ENCODE results near the gene LARP4B. TPM values are rescaled to one million over a fixed set of nuclear protein-coding genes. Genes with fewer than 3 reads are reported as not detected.
"Not testable (repeated sequence)": the region's sequence is repeated elsewhere in the genome, so short reads cannot be mapped to it uniquely, and the experiment has no call there.

Gene LARP4B
- total RNA-seq, 1 experiment from 2014 or later = 24.3 TPM

DNA sequence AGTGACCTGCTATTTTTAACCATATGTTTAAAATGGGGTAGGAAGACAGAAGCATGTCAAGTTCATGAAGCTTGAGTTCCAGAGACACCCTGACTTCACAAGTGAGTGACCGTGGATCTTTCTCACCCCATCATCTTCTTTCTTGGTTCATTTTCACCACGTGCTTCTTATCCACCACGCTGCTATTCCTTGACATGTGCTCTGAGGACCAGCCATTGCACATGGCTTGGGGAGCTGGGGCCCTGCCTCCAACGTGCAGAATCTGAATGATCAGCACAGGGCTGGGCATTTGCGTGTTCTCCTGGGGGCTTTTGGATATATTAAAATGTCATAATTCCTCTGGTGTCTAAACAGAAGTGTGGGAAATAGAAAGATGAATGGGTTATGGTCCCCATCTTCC lies 31.7 kb upstream of the LARP4B start:
- no peak for DNase-seq (ENCODE audit: low spot score)
- in situ Hi-C loops (cut with HindIII; ENCODE audit: low sequenced_read_pairs) = no loop called here

DNA sequence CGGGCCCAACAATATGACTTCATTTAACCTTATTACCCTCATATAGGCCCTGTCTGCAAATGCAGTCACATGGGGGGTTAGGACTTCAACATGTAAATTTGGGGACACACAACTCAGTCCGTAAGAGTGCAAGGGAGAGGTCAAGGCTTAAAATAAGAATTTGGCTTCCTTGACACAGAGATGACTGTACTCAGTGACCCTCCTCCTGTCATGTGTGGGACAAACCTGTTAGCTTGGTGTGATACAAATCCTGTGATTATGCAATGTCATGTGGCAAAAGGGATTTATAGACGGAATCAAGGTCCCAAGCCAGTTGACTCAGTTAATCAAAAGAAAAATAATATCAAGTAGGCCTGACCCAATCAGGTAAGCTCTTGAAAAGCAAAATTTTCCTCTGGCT lies 30.8 kb upstream of the LARP4B start:
- in situ Hi-C loops (cut with HindIII; ENCODE audit: low sequenced_read_pairs) = no loop called here

DNA sequence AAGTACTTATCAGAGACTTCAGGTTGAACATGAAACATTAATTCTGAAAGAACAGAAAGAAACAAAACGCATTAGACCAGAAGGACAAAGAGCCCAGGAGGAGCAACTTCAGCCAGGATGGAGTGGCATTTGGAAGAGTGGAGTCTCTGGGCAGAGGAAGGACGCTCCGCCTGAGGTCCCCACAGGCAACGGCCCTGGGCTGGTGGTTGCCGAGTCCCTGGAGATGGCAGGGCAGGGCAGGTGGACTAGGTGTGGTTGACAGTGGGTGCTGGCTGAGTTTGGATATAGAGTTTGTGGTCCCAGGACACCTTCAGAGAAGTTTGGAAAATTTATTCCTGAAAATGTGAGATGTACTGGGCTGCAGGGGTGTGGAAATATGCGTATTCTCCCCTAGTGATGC lies 27.4 kb upstream of the LARP4B start:
- in situ Hi-C loops (cut with HindIII; ENCODE audit: low sequenced_read_pairs) = no loop called here
- no peak for DNase-seq (ENCODE audit: low spot score)

More for the DNA sequence above, 30.8 kb upstream of the LARP4B start:
- no peak for DNase-seq (ENCODE audit: low spot score)

DNA sequence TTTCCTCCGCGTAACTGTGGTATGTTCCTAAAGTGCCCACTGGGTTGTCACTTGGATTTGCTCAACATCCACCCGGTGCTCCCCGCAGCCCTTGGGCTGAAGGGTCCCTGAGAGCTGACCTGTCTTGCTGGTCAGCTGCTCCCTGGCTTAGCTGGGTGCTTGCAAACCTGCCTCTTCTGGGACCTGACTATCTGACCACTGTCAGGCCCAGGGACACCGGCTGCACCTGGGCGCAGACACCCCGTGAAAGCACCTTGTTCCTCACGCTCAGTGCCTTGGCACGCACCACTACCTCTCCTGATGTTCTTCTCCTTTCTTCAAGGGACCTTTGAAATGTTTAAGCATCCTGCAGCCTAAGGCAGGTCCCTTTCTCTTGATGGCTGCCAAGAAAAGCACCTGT lies 26.6 kb upstream of the LARP4B start:
- DNase-seq (ENCODE audit: low spot score) = no peak
- in situ Hi-C loops (cut with HindIII; ENCODE audit: low sequenced_read_pairs) = no loop called here

DNA sequence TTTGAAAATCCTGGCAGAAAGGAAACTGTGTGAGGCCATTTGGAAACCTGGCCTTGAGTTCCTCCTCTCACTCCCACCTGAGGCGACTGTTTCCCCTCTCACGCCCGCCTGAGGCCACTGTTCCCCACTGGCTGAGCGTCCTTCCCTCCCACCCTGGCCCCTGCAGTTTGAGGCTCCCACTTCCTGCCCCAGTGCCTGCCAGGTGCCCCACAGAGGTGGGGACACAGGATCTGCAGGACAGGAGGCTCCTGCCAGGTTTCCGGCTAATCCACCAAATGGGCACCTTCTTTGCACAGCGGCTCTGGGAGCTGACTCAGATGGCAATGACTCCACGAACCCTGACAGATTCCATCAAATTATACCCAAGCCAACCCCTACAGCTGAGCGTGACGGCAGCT lies 24.3 kb upstream of the LARP4B start:
- in situ Hi-C loops (cut with HindIII; ENCODE audit: low sequenced_read_pairs) = no loop called here
- peak; percentile 72 for DNase-seq (ENCODE audit: low spot score)

DNA sequence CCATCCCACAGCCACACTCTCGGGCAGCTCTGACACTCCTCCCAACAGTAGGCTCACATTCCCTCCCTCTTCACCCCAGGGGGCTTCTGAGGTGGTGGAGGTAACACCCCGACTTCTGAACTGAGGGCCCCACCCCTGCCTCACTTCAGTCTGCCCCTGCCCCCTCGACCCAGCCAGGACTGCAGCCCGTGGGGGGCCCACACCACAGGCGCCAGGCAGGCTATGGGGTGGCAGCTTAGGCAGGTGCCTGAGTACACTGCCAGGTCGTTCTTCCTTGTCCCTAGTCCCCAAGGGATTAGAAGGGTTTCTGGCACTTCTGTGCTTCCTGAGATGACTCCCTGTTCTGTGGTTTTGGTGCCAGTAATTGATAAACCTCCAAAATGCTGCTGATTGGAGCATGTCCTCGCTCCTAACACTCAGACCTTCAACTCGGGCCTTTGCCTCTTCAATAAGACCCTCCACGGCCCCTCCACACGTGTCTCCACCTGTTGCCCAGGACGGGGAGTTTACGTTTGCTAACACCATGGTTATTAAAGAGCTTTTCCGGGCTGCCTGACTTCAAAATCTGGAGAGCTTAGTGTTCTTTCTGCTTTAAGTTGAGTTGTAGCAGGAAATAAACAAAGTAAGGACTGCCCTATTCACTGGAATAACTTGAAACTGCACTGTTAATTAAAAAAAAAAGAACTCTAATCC lies 23.8 kb upstream of the LARP4B start:
- no peak for DNase-seq (ENCODE audit: low spot score)

DNA sequence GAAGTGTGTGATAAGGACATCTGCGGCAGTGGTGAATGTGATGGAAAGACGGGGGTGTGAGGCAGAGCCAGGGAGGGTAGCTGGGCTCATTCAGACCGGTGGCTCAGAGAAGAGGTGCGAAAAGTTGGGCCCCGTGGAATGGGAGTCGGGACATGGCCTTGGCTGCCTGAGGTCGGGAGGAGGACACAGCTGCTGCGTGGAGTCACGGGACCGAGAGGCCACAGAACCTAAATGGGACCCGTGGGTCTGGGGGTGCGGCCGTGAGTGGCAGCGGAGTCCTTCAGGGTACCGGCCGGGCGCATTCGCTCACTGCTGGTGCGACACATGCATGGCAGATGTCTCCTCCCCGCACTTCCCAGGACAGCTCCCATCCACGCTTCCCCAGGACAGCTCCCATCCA lies 22.9 kb upstream of the LARP4B start:
- DNase-seq (ENCODE audit: low spot score) = no peak
- in situ Hi-C loops (cut with HindIII; ENCODE audit: low sequenced_read_pairs) = no loop called here

More for the DNA sequence above, 23.8 kb upstream of the LARP4B start:
- in situ Hi-C loops (cut with HindIII; ENCODE audit: low sequenced_read_pairs) = no loop called here

DNA sequence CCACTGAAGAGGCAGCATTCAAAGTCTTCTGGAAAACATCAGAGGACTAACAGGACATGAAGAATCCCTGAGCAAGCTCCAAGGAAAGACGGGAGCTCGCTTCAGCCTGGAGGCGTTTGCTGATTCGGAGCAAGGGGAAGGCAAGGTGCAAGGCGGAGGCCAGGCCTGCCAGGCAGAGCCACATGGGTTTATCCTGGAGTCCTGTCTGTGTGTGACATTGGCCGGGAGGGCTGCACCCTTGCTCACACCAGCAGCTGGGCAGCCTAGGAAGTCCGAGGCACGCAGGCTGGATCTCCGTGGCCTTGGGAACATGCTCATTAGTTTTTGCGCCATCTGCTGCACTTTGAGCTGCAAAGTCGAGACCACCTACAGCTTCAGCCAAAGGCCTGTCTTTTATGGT lies 22.3 kb upstream of the LARP4B start:
- DNase-seq (ENCODE audit: low spot score) = no peak
- in situ Hi-C loops (cut with HindIII; ENCODE audit: low sequenced_read_pairs) = no loop called here

DNA sequence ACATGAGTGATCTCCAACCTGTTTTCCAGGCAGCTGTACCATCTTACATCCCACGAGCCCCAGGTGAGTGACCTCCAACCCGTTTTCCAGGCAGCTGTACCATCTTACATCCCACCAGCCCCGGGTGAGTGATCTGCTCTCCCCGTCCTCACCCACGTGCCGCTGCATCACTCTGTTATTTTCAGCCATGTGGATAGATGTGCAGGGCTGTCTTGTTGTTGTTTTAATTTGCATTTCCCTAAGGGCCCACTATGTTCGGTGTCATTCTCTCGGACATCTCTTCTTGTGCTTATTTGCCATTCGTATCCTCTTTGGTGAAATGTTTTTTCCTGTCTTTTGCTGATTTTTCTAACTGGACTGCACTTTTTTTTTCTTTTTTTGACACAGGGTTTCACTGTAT lies 17.9 kb upstream of the LARP4B start:
- no peak for DNase-seq (ENCODE audit: low spot score)
- in situ Hi-C loops (cut with HindIII; ENCODE audit: low sequenced_read_pairs) = no loop called here

DNA sequence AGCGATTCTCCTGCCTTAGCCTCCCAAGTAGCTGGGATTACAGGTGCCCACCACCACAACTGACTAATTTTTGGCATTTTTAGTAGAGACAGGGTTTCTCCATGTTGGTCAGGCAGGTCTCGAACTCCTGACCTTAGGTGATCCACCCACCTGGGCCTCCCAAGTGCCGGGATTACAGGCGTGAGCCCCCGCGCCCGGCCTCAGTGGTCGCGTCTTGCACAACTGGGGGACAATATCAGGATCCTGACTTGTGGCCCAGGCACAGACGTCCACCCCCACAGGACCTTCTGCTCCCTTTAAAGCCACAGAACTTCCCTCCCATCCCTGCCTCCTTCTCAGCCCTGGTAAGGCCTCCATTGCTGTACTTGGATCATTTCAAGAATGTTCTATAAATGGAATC lies 16.8 kb upstream of the LARP4B start:
- in situ Hi-C loops (cut with HindIII; ENCODE audit: low sequenced_read_pairs) = no loop called here
- DNase-seq (ENCODE audit: low spot score) = no peak

DNA sequence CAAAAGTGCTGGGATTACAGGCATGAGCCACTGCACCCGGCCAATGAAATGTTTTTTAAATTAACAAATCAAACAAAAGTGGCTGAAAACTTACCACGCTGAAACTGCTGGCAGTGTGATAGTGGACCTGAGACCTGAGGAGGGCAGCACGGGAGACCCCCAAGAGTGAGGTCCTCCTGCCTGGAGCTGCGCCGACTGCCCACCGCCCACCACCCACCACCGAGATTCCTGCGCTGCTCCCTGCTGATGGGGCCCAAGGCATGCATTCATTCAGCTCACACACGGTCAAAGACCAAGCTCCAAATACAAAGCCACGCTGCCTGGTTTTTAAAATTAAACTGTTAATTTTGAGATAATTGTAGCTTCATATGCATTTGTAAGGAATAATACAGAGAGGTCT lies 16.4 kb upstream of the LARP4B start:
- DNase-seq (ENCODE audit: low spot score) = no peak
- in situ Hi-C loops (cut with HindIII; ENCODE audit: low sequenced_read_pairs) = no loop called here

DNA sequence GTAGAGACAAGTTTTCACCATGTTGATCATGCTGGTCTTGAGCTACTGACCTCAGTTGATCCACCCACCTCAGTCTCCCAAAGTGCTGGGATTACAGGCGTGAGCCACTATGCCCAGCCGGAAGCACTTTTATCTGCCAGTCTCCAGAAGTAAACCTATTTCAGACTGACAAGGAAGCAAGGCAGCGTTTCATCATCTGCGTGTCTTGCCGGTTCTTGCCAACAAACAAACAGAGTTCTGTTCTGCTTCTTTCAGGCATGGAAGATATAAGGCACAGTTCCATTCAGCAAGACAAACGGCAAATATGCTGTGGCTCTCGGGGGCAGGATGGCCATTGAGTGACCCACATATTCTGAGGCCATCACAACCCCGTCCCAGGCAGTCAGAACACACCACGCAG lies 15.5 kb upstream of the LARP4B start:
- in situ Hi-C loops (cut with HindIII; ENCODE audit: low sequenced_read_pairs) = no loop called here
- no peak for DNase-seq (ENCODE audit: low spot score)

DNA sequence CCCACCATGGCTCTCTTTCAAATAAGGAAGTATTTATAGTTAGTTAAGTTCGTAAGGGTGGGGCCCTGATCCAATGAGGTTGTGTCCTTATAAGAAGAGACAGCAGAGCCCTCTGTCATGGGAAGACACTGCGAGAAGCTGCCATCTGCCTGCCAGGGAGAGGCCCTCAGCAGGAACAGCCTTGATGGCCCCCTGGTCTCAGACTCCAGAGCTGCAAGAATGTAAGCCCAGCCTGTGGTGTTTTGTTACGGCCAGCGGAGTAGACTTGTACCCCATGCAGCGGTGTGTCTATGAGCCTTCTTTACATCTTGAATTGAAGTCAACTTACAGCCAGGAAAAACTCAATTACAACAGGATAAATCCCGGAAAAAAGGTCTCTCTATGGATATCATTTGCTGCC lies 14.3 kb upstream of the LARP4B start:
- in situ Hi-C loops (cut with HindIII; ENCODE audit: low sequenced_read_pairs) = no loop called here
- no peak for DNase-seq (ENCODE audit: low spot score)

DNA sequence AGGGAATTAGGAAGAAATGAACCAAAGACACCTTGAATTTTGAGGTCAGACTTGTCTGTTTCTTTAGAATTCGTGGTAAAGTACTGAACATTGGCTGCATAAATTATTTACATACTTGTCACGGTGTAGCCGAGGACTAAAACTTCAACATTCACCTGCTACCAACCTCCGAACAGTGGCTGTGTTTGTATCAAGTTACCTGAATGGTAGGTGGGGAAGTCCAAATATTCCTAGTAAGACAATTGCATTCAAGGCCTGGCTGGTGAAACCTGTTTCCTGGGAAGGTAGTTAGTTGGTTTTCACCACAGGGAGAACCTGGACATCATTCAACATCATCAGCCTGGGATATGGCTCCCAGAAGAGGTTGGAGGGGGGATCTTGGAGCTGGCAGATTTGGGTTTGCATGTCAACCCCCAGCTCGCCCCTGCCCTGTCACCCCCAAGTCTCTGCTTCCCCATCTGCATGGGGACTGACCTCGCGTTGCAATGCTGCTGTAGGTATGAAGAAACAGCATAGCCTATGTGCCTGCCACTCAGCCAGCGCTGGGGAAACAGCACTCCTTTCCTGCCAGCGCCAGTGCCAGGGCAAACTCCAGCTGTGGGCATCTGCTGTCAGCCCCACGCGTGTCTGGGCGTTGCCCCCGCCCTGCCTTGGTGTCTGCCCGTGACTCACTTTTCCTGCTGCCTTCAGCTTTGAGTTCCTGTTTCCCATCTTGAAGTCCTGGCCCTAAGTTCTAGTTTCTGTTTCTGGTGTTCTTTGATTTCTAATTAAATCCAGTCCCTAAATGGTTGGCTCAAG lies 12.7 kb upstream of the LARP4B start:
- no peak for DNase-seq (ENCODE audit: low spot score)
- in situ Hi-C loops (cut with HindIII; ENCODE audit: low sequenced_read_pairs) = no loop called here

DNA sequence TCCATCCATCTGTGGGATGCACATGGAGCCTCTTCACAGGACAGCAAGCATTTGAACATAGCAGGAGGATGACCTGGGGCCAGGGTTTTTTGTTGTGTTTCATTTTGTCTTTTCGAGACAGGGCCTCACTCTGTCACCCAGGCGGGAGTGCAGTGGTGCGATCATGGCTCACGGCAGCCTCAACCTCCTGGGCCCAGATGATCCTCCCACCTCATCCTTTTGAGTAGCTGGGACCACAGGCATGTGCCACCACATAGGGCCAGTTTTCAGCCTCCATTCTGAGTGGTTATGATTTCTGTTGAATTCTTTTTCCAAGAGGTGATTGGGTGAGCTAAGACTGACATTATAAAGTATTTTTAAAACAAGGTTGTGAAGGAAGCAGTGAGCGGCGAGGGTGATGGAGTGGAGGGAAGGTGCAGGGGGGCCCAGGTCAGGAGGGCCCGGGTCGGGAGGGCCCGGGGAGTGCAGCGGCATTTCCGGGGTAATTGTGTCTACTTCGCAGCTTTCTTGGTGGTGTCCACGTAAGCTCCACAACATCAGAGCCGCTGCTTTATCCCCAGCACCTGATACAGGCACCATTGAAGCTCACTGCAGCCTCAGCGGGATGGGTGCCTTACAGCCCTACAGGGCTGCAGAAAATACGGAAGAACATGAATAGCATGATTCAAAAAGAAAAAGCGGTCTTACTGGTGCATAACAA lies 12.0 kb upstream of the LARP4B start:
- in situ Hi-C loops (cut with HindIII; ENCODE audit: low sequenced_read_pairs) = no loop called here
- no peak for DNase-seq (ENCODE audit: low spot score)

DNA sequence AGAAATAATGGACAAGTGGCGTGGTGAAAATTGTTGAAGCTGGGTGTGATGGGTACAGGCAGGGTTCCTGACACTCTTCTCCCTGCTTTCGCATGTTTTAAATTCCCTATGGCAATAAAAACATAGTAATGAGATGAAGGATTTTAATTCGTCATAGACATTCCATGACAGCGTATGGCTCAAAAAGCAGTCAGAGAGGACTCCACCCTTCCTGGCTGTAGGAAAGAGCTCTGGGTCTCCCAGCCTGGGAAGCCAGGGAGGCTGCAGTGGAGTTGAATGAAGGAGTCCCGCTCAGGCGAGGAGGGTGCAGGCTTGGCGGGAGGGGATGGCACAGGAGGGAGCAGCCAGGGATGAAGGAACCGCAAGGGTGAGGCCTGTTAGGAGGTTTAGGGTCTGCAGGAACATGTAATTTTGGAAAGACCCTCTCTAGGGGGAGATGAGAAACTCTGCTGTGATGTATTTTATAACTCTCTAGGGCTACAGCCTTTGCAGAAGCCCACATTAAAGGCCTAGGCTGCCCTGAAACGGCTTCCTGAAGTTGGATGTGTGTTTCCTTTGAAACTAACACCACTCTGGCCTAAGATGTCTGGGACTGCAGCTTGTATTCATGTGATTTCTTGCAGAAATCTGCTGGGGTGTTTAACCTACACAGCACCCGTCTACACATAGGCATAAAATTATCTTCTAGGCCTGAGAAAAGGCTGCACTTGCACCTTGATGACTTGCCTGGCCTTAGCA lies 7.6 kb upstream of the LARP4B start:
- in situ Hi-C loops (cut with HindIII; ENCODE audit: low sequenced_read_pairs) = no loop called here
- DNase-seq (ENCODE audit: low spot score) = no peak

DNA sequence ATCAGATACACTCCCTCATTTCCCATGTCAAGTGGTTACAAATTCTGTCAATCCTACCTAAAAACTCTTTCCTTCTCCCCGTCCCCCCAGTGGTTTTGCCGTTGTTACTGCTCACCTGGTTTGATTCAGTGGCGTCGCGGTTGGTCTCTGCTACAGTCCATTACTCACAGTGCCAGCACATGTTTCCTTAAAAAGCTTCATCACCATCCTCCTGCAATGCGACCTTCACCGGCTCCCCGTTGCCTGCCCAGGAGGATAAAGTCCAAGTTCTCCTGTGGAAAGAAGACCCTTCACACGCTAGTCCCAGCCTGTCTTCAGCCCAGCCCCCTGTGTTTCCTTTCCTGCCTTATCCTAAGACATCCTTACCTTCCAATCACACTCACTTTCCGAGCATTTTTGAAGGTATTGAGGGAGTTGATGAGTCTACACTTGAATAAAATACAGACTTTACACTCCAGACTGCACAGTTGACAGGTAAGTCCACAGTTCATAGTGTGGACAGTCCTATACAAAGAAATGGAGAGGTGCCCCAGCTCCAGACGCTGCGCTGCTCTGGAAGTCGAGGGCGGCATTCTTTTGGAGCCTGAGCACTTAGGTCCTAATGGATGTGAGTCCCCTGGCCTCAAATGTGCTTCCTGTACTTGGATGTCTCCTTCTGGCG lies 3.4 kb upstream of the LARP4B start:
- no peak for DNase-seq (ENCODE audit: low spot score)
- in situ Hi-C loops (cut with HindIII; ENCODE audit: low sequenced_read_pairs) = no loop called here

DNA sequence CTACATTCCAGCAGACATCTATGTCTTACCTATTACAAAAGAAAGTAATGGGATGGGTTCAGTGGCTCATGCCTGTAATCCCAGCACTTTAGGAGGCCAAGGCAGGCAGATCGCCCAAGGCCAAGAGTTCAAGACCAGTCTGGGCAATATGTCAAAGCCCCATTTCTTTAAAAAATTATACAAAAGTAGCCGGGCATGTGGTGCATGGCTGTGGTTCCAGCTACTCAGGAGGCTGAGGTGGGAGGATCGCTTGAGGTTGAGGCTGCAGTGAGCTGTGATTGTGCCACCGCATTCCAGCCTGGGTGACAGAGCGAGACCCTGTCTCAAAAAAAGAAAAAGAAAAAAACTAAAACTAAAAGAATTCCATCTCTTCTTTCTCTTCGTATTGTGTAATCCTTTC lies 2.7 kb upstream of the LARP4B start:
- DNase-seq (ENCODE audit: low spot score); in situ Hi-C loops (cut with HindIII; ENCODE audit: low sequenced_read_pairs): not testable (repeated sequence)

DNA sequence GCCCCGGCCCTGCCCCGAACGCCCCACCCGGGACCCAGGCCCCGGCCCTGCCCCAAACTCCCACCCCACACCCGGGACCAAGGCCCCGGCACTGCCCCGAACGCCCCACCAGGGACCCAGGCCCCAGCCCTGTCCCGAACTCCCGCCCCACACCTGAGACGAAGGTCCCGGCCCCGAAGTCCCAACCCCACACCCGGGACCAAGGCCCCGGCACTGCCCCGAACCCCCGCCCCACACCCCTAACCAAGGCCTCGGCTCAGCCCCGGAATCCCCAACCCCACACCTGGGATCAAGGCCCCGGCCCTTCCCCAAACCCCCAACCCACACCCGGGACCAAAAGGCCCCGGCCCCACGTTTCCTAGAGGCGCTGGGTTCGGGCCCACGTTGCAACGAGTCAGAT lies 1.1 kb upstream of the LARP4B start:
- in situ Hi-C loops (cut with HindIII; ENCODE audit: low sequenced_read_pairs) = no loop called here
- DNase-seq (ENCODE audit: low spot score) = no peak

Data from G401 (cell line).